HepG2 (cell line): ENCODE measurements around the gene LYZ. TPM values are rescaled to one million over a fixed set of nuclear protein-coding genes. Genes with fewer than 3 reads are reported as not detected.

Source experiments
- FOXP1 ChIP-seq, 2 experiments: fragments of 450-650 bp in 1 of 2; IDR thresholded peaks; 2 replicates each; pipeline ENCODE4 v1.6.1; 2017 to 2018; ENCODE audit warnings: antibody characterized with exemption in 1 of 2
- HDAC1 ChIP-seq: sonication (generic); formaldehyde crosslinking; IDR thresholded peaks from 2 replicates; pipeline ENCODE4 v1.5.1; 2020; ENCODE audit warnings: mild to moderate bottlenecking, missing genetic modification reagents
- JDP2 ChIP-seq: sonication (generic); formaldehyde crosslinking; IDR thresholded peaks from 2 replicates; pipeline ENCODE4 v1.8.1; 2022; ENCODE audit warnings: missing genetic modification reagents, borderline replicate concordance
- MED1 ChIP-seq: sonication (generic); formaldehyde crosslinking; IDR thresholded peaks from 2 replicates; pipeline ENCODE4 v1.4.0; 2020; ENCODE audit warnings: missing genetic modification reagents
- MED13 ChIP-seq: sonication (generic); formaldehyde crosslinking; IDR thresholded peaks from 2 replicates; pipeline ENCODE4 v1.5.0; 2020; ENCODE audit warnings: missing genetic modification reagents
- NFIC ChIP-seq: IDR thresholded peaks from 2 replicates; pipeline ENCODE4 v1.6.1; 2012; ENCODE audit warnings: mild to moderate bottlenecking, low read length, inconsistent platforms
- NONO ChIP-seq, 2 experiments: fragments of 450-650 bp in 1 of 2; sonication (generic) in 1 of 2; formaldehyde crosslinking in 1 of 2; IDR thresholded peaks in 1 of 2; conservative IDR thresholded peaks in 1 of 2; 2 replicates each; pipeline versions ENCODE4 v1.6.1 to v1.8.0; 2017 to 2022; ENCODE audit warnings: mild to moderate bottlenecking in 1 of 2, missing genetic modification reagents in 1 of 2, moderate library complexity in 1 of 2
- SMAD9 ChIP-seq: sonication (generic); formaldehyde crosslinking; IDR thresholded peaks from 2 replicates; pipeline ENCODE4 v1.5.1; 2020; ENCODE audit warnings: mild to moderate bottlenecking, missing genetic modification reagents
- TCF7L2 ChIP-seq: IDR thresholded peaks from 2 replicates; pipeline ENCODE4 v1.6.1; 2011; ENCODE audit warnings: mild to moderate bottlenecking, low read depth, low read length, moderate library complexity
- ZNF124 ChIP-seq: sonication (generic); formaldehyde crosslinking; IDR thresholded peaks from 2 replicates; pipeline ENCODE4 v1.4.0; 2020; ENCODE audit warnings: missing genetic modification reagents
- polyA plus RNA-seq, 8 experiments: library from polyadenylated mRNA; depleted of rRNA in 3 of 8; stranded (reverse) in 7 of 8; unstranded in 1 of 8; fragments of >200 nt; fragmentation: Illumina TruSeq in 4 of 8; extraction: Trizol in 4 of 8; gene quantifications; 2 replicates each; pipeline versions ENCODE4 v1.2.1 to v1.2.3, GENCODE V29; 2011 to 2016; ENCODE audit warnings: low read depth in 4 of 8, missing spikeins in 1 of 8, mixed read lengths in 1 of 8; ENCODE audit not compliant: insufficient read depth in 1 of 8
- total RNA-seq, 5 experiments: library from RNA; depleted of rRNA; stranded (reverse); fragments of >200 nt; fragmentation: Illumina TruSeq; extraction: Trizol; gene quantifications; 2 replicates each; pipeline ENCODE4 v1.2.3, GENCODE V29; 2016; ENCODE audit warnings: low read depth in 1 of 5
- TF ChIP-seq, protein P1 (sequence below): sonication (generic); formaldehyde crosslinking; IDR thresholded peaks from 2 replicates; pipeline ENCODE4 v1.4.0; 2020; ENCODE audit warnings: missing genetic modification reagents
- TF ChIP-seq, protein P2 (sequence below): sonication (generic); formaldehyde crosslinking; IDR thresholded peaks from 2 replicates; pipeline ENCODE4 v1.5.1; 2020; ENCODE audit warnings: missing genetic modification reagents, mild to moderate bottlenecking, borderline replicate concordance
- TF ChIP-seq, protein P3 (sequence below), 2 experiments: sonication (generic) in 1 of 2; formaldehyde crosslinking in 1 of 2; IDR thresholded peaks; 2 replicates each; pipeline versions ENCODE4 v1.4.0 to v1.6.1; 2016 to 2020; ENCODE audit warnings: borderline replicate concordance in 1 of 2, low read depth in 1 of 2, mild to moderate bottlenecking in 1 of 2, missing genetic modification reagents in 1 of 2
- TF ChIP-seq, protein P4 (sequence below): sonication (generic); formaldehyde crosslinking; IDR thresholded peaks from 2 replicates; pipeline ENCODE4 v1.5.0; 2020; ENCODE audit warnings: missing genetic modification reagents
- TF ChIP-seq, protein P5 (sequence below): sonication (generic); formaldehyde crosslinking; IDR thresholded peaks from 2 replicates; pipeline ENCODE4 v1.4.0; 2020; ENCODE audit warnings: missing genetic modification reagents, borderline replicate concordance

Gene LYZ
- total and polyA plus RNA-seq, 2 of the 13 experiments (the other 11 are each of a cell fraction or from before 2014, with no cell fraction given), result 1,788 to 2,054 TPM

DNA sequence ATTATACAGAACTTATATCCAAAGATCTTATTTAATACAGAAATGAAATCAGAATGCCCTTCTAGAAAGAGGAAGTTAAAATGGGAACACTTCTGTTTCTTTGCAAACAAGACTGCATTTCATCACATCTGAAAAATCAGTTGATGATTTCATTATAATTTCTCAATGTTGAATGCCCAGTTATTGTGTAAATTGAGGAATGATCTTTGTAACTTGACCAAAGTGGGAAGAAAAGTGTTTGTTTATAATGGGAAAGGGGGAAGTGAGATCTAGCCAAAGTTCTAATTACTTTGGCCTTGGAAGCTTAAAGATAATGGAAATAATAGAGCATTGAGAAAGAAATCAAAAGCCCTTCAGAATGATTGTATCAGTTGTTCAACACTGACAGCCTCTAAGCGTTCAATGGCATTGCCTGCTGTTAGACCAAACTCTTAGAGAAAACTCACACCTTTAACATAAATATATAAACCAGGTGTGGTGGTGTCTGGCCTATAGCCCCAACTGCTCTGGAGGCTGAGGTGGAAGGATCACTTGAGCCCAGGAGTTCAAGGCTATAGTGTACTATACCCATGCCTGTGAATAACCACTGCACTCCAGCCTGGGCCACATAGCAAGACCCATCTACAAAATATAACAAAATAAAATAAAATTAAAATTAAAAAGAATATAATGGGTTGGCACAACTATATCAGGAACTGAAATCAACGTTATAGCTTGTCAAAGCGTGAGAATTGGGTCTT lies 9.9 kb upstream of the LYZ start (continued):
- TF ChIP-seq, protein P1, sequence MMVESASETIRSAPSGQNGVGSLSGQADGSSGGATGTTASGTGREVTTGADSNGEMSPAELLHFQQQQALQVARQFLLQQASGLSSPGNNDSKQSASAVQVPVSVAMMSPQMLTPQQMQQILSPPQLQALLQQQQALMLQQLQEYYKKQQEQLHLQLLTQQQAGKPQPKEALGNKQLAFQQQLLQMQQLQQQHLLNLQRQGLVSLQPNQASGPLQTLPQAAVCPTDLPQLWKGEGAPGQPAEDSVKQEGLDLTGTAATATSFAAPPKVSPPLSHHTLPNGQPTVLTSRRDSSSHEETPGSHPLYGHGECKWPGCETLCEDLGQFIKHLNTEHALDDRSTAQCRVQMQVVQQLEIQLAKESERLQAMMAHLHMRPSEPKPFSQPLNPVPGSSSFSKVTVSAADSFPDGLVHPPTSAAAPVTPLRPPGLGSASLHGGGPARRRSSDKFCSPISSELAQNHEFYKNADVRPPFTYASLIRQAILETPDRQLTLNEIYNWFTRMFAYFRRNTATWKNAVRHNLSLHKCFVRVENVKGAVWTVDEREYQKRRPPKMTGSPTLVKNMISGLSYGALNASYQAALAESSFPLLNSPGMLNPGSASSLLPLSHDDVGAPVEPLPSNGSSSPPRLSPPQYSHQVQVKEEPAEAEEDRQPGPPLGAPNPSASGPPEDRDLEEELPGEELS, result peak; percentile 62
- TF ChIP-seq HDAC1 (0 out of 2 replicates have a peak, but pooled peaks have one; percentile 16), MED13 (CRISPR knock-in tag) (peak; percentile 56; the same call in 1 of the 2 replicates), JDP2 (CRISPR knock-in tag) (no peak), TCF7L2 (peak; percentile 35; the same call in 1 of the 2 replicates), ZNF124 (CRISPR knock-in tag) (no peak), NONO (IDR thresholded peaks at IDR 0.05) (no peak), NONO (CRISPR knock-in tag; conservative IDR thresholded peaks at IDR 0.05) (no peak), FOXP1 (IDR thresholded peaks at IDR 0.05) (no peak), FOXP1 (CRISPR knock-in tag; IDR thresholded peaks at IDR 0.05) (peak; percentile 48; the same call in 1 of the 2 replicates), MED1 (CRISPR knock-in tag) (peak; percentile 71), SMAD9 (CRISPR knock-in tag) (no peak), NFIC (peak; percentile 44; the same call in 1 of the 2 replicates)
- TF ChIP-seq, protein P2, sequence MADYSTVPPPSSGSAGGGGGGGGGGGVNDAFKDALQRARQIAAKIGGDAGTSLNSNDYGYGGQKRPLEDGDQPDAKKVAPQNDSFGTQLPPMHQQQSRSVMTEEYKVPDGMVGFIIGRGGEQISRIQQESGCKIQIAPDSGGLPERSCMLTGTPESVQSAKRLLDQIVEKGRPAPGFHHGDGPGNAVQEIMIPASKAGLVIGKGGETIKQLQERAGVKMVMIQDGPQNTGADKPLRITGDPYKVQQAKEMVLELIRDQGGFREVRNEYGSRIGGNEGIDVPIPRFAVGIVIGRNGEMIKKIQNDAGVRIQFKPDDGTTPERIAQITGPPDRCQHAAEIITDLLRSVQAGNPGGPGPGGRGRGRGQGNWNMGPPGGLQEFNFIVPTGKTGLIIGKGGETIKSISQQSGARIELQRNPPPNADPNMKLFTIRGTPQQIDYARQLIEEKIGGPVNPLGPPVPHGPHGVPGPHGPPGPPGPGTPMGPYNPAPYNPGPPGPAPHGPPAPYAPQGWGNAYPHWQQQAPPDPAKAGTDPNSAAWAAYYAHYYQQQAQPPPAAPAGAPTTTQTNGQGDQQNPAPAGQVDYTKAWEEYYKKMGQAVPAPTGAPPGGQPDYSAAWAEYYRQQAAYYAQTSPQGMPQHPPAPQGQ (CRISPR knock-in tag), result no peak
- TF ChIP-seq, protein P3, sequence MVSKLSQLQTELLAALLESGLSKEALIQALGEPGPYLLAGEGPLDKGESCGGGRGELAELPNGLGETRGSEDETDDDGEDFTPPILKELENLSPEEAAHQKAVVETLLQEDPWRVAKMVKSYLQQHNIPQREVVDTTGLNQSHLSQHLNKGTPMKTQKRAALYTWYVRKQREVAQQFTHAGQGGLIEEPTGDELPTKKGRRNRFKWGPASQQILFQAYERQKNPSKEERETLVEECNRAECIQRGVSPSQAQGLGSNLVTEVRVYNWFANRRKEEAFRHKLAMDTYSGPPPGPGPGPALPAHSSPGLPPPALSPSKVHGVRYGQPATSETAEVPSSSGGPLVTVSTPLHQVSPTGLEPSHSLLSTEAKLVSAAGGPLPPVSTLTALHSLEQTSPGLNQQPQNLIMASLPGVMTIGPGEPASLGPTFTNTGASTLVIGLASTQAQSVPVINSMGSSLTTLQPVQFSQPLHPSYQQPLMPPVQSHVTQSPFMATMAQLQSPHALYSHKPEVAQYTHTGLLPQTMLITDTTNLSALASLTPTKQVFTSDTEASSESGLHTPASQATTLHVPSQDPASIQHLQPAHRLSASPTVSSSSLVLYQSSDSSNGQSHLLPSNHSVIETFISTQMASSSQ (IDR thresholded peaks at IDR 0.05; ENCODE audit: low read depth), result peak; percentile 53
- TF ChIP-seq, protein P3 (CRISPR knock-in tag; IDR thresholded peaks at IDR 0.05; ENCODE audit: borderline replicate concordance), result no peak
- TF ChIP-seq, protein P4, sequence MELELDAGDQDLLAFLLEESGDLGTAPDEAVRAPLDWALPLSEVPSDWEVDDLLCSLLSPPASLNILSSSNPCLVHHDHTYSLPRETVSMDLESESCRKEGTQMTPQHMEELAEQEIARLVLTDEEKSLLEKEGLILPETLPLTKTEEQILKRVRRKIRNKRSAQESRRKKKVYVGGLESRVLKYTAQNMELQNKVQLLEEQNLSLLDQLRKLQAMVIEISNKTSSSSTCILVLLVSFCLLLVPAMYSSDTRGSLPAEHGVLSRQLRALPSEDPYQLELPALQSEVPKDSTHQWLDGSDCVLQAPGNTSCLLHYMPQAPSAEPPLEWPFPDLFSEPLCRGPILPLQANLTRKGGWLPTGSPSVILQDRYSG (CRISPR knock-in tag), result no peak
- TF ChIP-seq, protein P5, sequence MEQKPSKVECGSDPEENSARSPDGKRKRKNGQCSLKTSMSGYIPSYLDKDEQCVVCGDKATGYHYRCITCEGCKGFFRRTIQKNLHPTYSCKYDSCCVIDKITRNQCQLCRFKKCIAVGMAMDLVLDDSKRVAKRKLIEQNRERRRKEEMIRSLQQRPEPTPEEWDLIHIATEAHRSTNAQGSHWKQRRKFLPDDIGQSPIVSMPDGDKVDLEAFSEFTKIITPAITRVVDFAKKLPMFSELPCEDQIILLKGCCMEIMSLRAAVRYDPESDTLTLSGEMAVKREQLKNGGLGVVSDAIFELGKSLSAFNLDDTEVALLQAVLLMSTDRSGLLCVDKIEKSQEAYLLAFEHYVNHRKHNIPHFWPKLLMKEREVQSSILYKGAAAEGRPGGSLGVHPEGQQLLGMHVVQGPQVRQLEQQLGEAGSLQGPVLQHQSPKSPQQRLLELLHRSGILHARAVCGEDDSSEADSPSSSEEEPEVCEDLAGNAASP (CRISPR knock-in tag), result peak; percentile 15; the same call in 1 of the 2 replicates
